ENCODE data around the gene SLC6A6.

Gene SLC6A6

DNA sequence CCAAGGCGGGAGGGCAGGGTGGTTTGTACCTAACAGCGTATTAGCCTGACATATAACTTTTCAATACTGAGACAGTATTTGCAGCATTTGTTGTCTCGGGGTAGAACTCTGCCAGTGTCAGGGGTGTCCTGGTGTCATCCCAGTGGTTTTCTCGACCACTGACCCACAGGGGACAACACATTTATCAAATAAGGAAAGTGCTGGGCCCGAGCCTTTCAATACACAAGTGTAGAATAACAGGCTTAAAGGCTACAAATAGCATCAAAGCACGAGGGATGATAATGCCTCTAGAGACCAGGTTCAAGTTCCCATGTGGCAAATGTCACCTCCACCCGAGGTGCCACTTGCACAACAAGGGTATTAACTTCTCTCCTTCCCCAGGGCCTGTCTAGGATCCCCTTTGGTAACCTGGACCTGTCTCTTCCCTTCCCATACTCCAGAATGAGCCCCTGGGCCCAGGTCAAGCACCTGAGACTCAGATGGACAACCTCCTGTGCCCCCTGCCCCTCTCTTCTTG is 9.5 kb upstream of the SLC6A6 start:
- H3K36me3 ChIP-seq (ENCODE audit: control insufficient read depth, low read depth, low read length): no peaks in the 10 kb centered on the region
- H3K27ac ChIP-seq (ENCODE audit: low read length): no peak overlapping the region
- no peaks in the 10 kb centered on the region for H3K27me3 ChIP-seq (ENCODE audit: control insufficient read depth, insufficient read depth, low read length)
- H3K9me3 ChIP-seq (ENCODE audit: control insufficient read depth, low read depth, low read length): no peaks in the 10 kb centered on the region
- no peak overlapping the region for H3K4me3 ChIP-seq (ENCODE audit: low read length)
- no peak overlapping the region for H3K9ac ChIP-seq (ENCODE audit: low read length)
- peaks cover 3% of the 10 kb centered on the region for H3K4me1 ChIP-seq (ENCODE audit: control insufficient read depth, low read depth, low read length)

DNA sequence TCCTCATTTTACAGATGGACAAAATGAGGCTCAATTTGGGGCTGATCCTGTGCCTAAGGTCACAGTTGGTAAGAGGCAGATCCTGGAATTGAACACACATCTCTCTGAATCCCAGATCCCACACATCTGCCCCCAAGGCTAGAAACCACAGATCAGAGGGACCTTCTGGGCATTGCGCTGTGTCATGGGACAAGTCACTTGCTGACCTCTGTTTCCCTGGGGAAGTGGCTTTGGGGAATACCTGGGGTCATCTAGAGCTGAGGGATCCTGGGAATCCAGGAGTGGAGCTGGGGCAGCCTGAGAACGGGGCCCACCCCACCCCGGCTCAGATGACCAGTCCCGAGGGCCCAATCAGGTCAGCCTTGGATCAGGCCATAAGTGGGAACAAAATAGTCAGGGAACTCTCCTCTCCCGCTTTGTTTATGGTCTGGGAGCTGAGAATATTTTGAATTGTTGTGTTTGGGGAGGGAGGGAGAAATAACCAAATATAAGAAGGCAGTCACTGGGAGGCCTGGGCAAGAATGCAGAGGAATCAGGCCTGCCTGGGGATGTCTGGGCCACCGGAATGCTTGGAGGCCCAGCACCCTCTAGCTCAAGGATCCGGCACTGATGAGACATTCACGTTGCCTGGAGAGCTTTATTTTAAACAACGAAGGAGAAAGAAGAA is 8.8 kb upstream of the SLC6A6 start:
- Histone ChIP-seq H3K9ac (ENCODE audit: low read length) (no peak overlapping the region), H3K27me3 (ENCODE audit: control insufficient read depth, insufficient read depth, low read length) (no peaks in the 10 kb centered on the region), H3K36me3 (ENCODE audit: control insufficient read depth, low read depth, low read length) (no peaks in the 10 kb centered on the region), H3K4me3 (ENCODE audit: low read length) (no peak overlapping the region), H3K4me1 (ENCODE audit: control insufficient read depth, low read depth, low read length) (peaks cover 3% of the 10 kb centered on the region), H3K9me3 (ENCODE audit: control insufficient read depth, low read depth, low read length) (no peaks in the 10 kb centered on the region), H3K27ac (ENCODE audit: low read length) (no peak overlapping the region)

DNA sequence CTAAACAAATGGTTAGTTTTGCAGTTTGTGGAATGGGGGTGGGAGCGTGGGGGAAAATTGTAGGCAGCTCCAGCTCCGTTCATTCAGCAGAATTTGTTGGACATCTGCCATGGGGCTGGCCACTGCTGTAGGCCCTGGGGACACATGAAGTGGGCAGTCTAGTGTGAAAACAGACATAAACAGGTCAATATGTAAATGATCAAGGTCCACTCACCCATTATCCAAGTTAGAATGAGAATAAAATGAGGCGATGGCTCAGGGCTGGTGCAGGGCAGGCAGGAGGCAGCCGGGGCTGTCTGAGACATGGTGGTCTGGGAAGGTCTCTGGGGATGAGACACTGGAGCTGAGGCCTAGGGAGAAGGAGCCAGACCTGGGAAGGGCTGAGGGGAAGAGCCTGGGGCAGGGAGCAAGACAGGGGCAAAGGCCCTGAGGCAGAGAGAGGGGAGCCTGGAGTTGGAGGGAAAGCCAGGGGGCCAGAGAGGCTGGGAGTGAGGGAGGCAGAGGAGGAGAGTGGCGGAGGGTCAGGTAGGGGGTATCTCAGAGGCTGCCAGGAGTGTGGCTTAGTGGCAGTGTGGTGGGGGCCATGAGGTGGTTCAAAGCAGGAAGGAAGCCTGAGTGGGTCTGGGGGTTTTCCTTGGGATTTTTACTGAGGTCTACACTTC is 6.2 kb upstream of the SLC6A6 start:
- Histone ChIP-seq H3K4me1 (ENCODE audit: control insufficient read depth, low read depth, low read length) (peaks cover 3% of the 10 kb centered on the region), H3K36me3 (ENCODE audit: control insufficient read depth, low read depth, low read length) (no peaks in the 10 kb centered on the region), H3K4me3 (ENCODE audit: low read length) (no peak overlapping the region), H3K27me3 (ENCODE audit: control insufficient read depth, insufficient read depth, low read length) (no peaks in the 10 kb centered on the region), H3K27ac (ENCODE audit: low read length) (no peak overlapping the region), H3K9ac (ENCODE audit: low read length) (no peak overlapping the region), H3K9me3 (ENCODE audit: control insufficient read depth, low read depth, low read length) (no peaks in the 10 kb centered on the region)

DNA sequence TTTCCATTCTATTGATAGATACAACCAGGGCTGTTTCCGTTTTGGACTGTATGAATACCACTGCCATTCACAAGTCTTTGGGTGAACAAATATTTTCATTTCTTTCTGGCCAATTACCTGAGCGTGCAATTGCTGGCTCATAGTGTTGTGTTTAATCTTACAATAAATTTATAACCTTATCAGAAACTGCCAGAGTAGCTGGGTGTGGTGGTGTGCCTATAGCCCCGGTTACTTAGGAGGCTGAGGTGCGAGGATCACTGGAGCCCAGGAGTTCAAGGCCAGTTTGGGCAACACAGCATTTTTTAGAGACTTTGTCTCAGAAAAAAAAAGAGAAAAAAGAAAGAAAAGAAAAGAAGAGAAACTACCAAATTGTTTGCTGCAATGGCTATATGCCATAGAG is 5.4 kb upstream of the SLC6A6 start:
- H3K9ac ChIP-seq (ENCODE audit: low read length): no peak overlapping the region
- no peaks in the 10 kb centered on the region for H3K9me3 ChIP-seq (ENCODE audit: control insufficient read depth, low read depth, low read length)
- H3K36me3 ChIP-seq (ENCODE audit: control insufficient read depth, low read depth, low read length): no peaks in the 10 kb centered on the region
- H3K27ac ChIP-seq (ENCODE audit: low read length): no peak overlapping the region
- H3K4me3 ChIP-seq (ENCODE audit: low read length): no peak overlapping the region
- no peaks in the 10 kb centered on the region for H3K27me3 ChIP-seq (ENCODE audit: control insufficient read depth, insufficient read depth, low read length)
- H3K4me1 ChIP-seq (ENCODE audit: control insufficient read depth, low read depth, low read length): peaks cover 8% of the 10 kb centered on the region

DNA sequence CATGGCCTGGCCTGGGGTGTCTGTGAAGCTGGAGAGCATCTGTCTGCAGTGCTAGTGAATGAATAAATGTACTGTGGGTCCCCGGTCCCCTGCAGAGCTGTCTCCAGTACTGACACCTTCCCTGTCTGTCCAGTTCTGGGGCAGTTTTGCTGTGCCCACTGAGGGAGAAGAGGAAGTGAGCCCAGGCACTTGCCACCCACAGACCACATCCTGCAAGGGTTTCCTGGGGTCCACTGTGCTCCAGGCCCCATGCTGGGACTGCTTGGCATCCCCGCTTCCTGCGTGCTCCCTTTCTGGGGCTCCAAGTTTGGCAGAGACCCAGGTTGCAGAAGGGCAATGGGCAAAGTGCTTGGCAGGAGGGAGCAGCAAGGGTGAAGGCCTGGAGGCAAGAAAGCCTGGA is 4.9 kb upstream of the SLC6A6 start:
- Histone ChIP-seq H3K9me3 (ENCODE audit: control insufficient read depth, low read depth, low read length) (no peaks in the 10 kb centered on the region), H3K4me1 (ENCODE audit: control insufficient read depth, low read depth, low read length) (peaks cover 8% of the 10 kb centered on the region), H3K9ac (ENCODE audit: low read length) (no peak overlapping the region), H3K4me3 (ENCODE audit: low read length) (no peak overlapping the region), H3K27me3 (ENCODE audit: control insufficient read depth, insufficient read depth, low read length) (no peaks in the 10 kb centered on the region), H3K27ac (ENCODE audit: low read length) (no peak overlapping the region), H3K36me3 (ENCODE audit: control insufficient read depth, low read depth, low read length) (no peaks in the 10 kb centered on the region)

DNA sequence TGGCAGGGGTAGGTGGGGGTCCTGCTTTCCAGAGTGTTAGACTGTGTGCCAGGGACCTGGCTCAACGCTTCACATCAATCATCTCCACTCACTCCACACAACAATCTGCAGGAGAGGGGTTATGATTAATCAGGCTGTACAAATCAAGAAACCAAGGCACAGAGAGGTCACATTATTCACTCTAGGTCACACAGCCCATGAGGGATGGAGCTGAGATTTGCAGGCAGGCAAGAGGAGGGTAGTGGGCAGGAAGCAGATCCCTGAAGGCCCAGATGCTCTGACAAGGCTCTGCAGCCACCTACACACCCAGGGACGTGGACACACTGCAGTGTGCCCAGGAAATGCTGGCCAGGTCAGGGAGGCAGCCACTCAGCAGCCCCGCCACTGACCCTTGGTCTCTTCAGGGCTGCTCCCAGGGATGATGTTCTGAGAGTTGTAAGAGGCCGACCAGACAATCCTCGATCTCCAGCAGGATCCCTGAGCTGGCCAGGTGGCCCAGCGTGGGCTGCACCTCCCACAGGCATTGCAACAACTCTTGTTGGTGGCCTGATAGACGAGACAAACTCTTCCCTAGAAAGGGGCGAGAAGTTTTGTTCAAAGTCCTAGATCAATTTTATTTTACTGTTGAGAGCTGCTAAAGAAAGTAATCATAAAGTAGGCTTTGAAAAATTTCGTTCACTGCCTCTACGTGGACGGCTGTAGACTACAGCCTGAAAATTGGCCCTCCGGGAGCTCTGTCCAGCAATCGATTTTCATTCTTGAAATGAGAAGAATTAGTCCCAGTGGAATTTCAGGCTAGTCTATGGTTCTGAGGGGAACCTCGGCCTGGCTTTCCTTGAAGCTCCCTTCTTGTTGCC is 4.2 kb upstream of the SLC6A6 start:
- H3K9ac ChIP-seq (ENCODE audit: low read length): no peak overlapping the region
- H3K27me3 ChIP-seq (ENCODE audit: control insufficient read depth, insufficient read depth, low read length): no peaks in the 10 kb centered on the region
- no peak overlapping the region for H3K4me3 ChIP-seq (ENCODE audit: low read length)
- peaks cover 8% of the 10 kb centered on the region for H3K4me1 ChIP-seq (ENCODE audit: control insufficient read depth, low read depth, low read length)
- no peaks in the 10 kb centered on the region for H3K36me3 ChIP-seq (ENCODE audit: control insufficient read depth, low read depth, low read length)
- no peaks in the 10 kb centered on the region for H3K9me3 ChIP-seq (ENCODE audit: control insufficient read depth, low read depth, low read length)
- H3K27ac ChIP-seq (ENCODE audit: low read length): no peak overlapping the region

DNA sequence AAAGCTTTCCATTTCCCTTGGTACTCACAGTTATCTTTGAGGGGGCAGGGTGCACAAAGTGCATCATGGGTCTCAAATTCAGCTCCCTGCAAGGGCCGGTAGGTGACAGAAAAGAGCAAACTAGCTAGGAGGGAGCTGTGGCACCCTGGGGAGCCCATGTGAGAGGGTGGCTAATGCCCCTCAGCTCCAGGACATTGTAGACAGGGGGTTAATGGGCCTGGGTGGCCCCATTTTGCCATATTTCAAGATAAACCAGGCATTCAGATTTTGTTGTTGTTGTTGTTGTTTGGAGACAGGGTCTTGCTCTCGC is 3.7 kb upstream of the SLC6A6 start:
- Histone ChIP-seq H3K36me3 (ENCODE audit: control insufficient read depth, low read depth, low read length) (no peaks in the 10 kb centered on the region), H3K9me3 (ENCODE audit: control insufficient read depth, low read depth, low read length) (no peaks in the 10 kb centered on the region), H3K27ac (ENCODE audit: low read length) (no peak overlapping the region), H3K27me3 (ENCODE audit: control insufficient read depth, insufficient read depth, low read length) (no peaks in the 10 kb centered on the region), H3K4me3 (ENCODE audit: low read length) (no peak overlapping the region), H3K4me1 (ENCODE audit: control insufficient read depth, low read depth, low read length) (peaks cover 6% of the 10 kb centered on the region), H3K9ac (ENCODE audit: low read length) (no peak overlapping the region)

DNA sequence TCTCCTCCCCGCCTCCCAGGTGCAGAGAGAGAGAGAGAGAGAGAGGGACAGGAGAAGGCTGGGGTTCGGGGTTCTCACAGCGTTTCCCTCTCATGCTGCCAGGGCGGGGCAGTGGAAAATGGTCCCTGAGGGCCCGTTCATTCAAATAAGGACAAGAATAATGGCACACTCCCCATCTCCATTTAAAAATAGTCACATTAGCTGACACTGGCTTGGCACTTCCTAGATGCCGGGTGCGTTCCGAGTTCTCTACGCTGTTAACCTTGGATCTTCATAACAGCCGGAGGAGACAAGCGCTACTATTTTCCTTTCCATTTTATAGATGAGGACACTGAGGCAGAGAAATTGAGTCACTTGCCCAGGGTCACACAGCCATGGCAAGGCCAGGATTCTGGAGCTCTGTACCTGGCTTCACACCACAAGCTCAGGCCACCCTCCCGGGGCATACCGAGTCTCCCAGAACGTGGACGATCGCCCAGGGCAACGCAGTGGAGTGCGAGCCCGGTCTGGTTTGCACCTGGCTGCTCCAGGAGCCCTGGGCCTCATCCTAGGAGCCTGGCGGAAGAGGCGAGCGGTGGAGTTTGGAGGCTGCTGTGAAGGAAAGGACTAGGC is 608 bp upstream of the SLC6A6 start:
- Histone ChIP-seq H3K4me1 (ENCODE audit: control insufficient read depth, low read depth, low read length) (peaks cover 25% of the 10 kb centered on the region), H3K27ac (ENCODE audit: low read length) (peak overlapping the region; percentile 39), H3K4me3 (ENCODE audit: low read length) (peak overlapping the region; percentile 98), H3K9ac (ENCODE audit: low read length) (peak overlapping the region; percentile 91), H3K9me3 (ENCODE audit: control insufficient read depth, low read depth, low read length) (no peaks in the 10 kb centered on the region), H3K27me3 (ENCODE audit: control insufficient read depth, insufficient read depth, low read length) (no peaks in the 10 kb centered on the region), H3K36me3 (ENCODE audit: control insufficient read depth, low read depth, low read length) (no peaks in the 10 kb centered on the region)

DNA sequence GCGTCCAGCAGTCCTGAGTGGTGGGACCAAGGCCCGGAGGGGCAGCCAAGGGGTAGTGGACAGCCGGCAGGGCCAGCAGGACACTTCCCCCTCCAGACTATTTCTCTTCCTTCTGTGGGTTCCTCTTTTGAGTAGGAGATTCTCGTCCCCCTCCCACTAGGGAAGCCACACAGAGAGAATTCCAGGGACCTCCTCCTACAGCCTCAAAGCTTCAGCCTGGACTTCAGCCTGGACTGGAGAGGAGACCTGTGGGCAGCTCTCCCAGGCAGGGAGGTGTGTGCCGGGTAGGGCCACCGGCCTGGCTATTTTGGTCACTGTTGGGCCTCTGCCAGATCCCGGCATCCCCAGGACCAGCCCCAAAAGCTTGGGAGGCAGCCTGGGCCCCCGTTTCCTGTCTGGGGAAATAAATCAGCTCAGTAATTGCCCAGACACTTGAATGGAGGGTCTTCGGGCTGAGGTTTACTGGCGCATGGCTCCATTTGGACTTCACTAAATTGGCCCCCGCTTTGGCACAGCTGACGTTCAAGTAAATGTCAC is 1.3 kb downstream of the SLC6A6 start:
- Histone ChIP-seq H3K27ac (ENCODE audit: low read length) (no peak overlapping the region), H3K9me3 (ENCODE audit: control insufficient read depth, low read depth, low read length) (no peaks in the 10 kb centered on the region), H3K4me3 (ENCODE audit: low read length) (peak overlapping the region; percentile 98), H3K9ac (ENCODE audit: low read length) (peak overlapping the region; percentile 91), H3K36me3 (ENCODE audit: control insufficient read depth, low read depth, low read length) (peaks cover 3% of the 10 kb centered on the region), H3K27me3 (ENCODE audit: control insufficient read depth, insufficient read depth, low read length) (no peaks in the 10 kb centered on the region), H3K4me1 (ENCODE audit: control insufficient read depth, low read depth, low read length) (peaks cover 25% of the 10 kb centered on the region)

DNA sequence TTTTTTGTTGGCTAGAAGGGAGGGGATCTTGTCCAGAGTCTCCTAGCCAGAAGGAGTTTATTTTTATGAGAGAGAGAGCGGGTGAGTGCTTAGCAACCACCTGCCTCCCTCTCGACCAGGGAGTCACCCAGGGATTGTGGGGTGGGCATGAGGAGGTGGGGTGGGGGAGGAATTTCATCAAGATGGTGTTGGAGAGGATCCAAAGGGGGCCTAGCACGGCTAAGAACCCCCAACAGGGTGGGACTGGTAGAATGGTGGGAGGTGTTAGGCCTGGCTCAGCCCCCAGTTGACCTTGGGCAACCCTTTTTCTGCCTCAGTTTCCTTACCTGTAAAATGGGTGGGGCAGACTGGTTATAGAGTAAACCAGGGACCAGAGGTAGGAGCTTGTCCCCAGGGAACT is 1.8 kb downstream of the SLC6A6 start:
- peak overlapping the region; percentile 98 for H3K4me3 ChIP-seq (ENCODE audit: low read length)
- H3K9ac ChIP-seq (ENCODE audit: low read length): peak overlapping the region; percentile 91
- peaks cover 25% of the 10 kb centered on the region for H3K4me1 ChIP-seq (ENCODE audit: control insufficient read depth, low read depth, low read length)
- H3K27me3 ChIP-seq (ENCODE audit: control insufficient read depth, insufficient read depth, low read length): no peaks in the 10 kb centered on the region
- peaks cover 3% of the 10 kb centered on the region for H3K36me3 ChIP-seq (ENCODE audit: control insufficient read depth, low read depth, low read length)
- no peaks in the 10 kb centered on the region for H3K9me3 ChIP-seq (ENCODE audit: control insufficient read depth, low read depth, low read length)
- H3K27ac ChIP-seq (ENCODE audit: low read length): no peak overlapping the region
